Measurements from ENCODE around the gene PTPRR. TPM values are rescaled to one million over a fixed set of nuclear protein-coding genes. Genes with fewer than 3 reads are reported as not detected.

PTPRR gene
- total and polyA plus RNA-seq, 2 experiments from 2014 or later = not detected

GRCh38 chr12:70661466-70662161 lies 258.9 kb downstream of the PTPRR start:
- Histone ChIP-seq H3K4me3 (no peak overlapping the region), H3K27ac (no peak overlapping the region), H3K4me1 (ENCODE audit: low read depth) (no peaks in the 10 kb centered on the region), H3K36me3 (no peaks in the 10 kb centered on the region), H3K9me3 (ENCODE audit: low read depth) (no peaks in the 10 kb centered on the region), H3K27me3 (no peaks in the 10 kb centered on the region)
- peak in 1 of 2 donors; percentile 71 for DNase-seq (ENCODE audit: low read depth in 1 of 2, low spot score in 1 of 2)
- TF ChIP-seq CTCF (IDR thresholded peaks at IDR 0.05; ENCODE audit: low read depth, low read length) = no peak

- H3K4me3 ChIP-seq = no peak overlapping the region
- no peak for TF ChIP-seq CTCF (IDR thresholded peaks at IDR 0.05; ENCODE audit: low read depth, low read length)
- no peaks in the 10 kb centered on the region for H3K27me3 ChIP-seq
- DNase-seq (ENCODE audit: low read depth in 1 of 2, low spot score in 1 of 2) = no peak
- H3K9me3 ChIP-seq (ENCODE audit: low read depth) = no peaks in the 10 kb centered on the region
- no peaks in the 10 kb centered on the region for H3K4me1 ChIP-seq (ENCODE audit: low read depth)
- H3K36me3 ChIP-seq = no peaks in the 10 kb centered on the region
- H3K27ac ChIP-seq = no peak overlapping the region
Observed at GRCh38 chr12:70660620-70661219, 259.8 kb downstream of the PTPRR start.

- DNase-seq (ENCODE audit: low read depth in 1 of 2, low spot score in 1 of 2) = no peak
- H3K27me3 ChIP-seq = no peaks in the 10 kb centered on the region
- no peaks in the 10 kb centered on the region for H3K36me3 ChIP-seq
- no peak overlapping the region for H3K27ac ChIP-seq
- no peaks in the 10 kb centered on the region for H3K9me3 ChIP-seq (ENCODE audit: low read depth)
- no peak overlapping the region for H3K4me3 ChIP-seq
- no peaks in the 10 kb centered on the region for H3K4me1 ChIP-seq (ENCODE audit: low read depth)
- no peak for TF ChIP-seq CTCF (IDR thresholded peaks at IDR 0.05; ENCODE audit: low read depth, low read length)
Observed at GRCh38 chr12:70660002-70660604, 260.4 kb downstream of the PTPRR start.

- DNase-seq (ENCODE audit: low read depth in 1 of 2, low spot score in 1 of 2) = no peak
- no peak overlapping the region for H3K4me3 ChIP-seq
- H3K9me3 ChIP-seq (ENCODE audit: low read depth) = no peaks in the 10 kb centered on the region
- no peaks in the 10 kb centered on the region for H3K27me3 ChIP-seq
- no peaks in the 10 kb centered on the region for H3K4me1 ChIP-seq (ENCODE audit: low read depth)
- no peak for TF ChIP-seq CTCF (IDR thresholded peaks at IDR 0.05; ENCODE audit: low read depth, low read length)
- no peak overlapping the region for H3K27ac ChIP-seq
- no peaks in the 10 kb centered on the region for H3K36me3 ChIP-seq
Observed at GRCh38 chr12:70659077-70659606, 261.4 kb downstream of the PTPRR start.

- Histone ChIP-seq H3K27ac (no peak overlapping the region), H3K27me3 (no peaks in the 10 kb centered on the region), H3K9me3 (ENCODE audit: low read depth) (no peaks in the 10 kb centered on the region), H3K4me3 (no peak overlapping the region), H3K4me1 (ENCODE audit: low read depth) (no peaks in the 10 kb centered on the region), H3K36me3 (no peaks in the 10 kb centered on the region)
- DNase-seq (ENCODE audit: low read depth in 1 of 2, low spot score in 1 of 2) = no peak
- TF ChIP-seq CTCF (IDR thresholded peaks at IDR 0.05; ENCODE audit: low read depth, low read length) = no peak
Observed at GRCh38 chr12:70657616-70658286, 262.8 kb downstream of the PTPRR start.

Measured in cardiac muscle cell (in vitro differentiated cells and primary cell).